ENCODE data around the gene LRP4.

The LRP4 gene

GRCh38 chr11:46876471-46876870 lies 41.9 kb downstream of the LRP4 start:
- H3K9me3 ChIP-seq (replicated peaks in 1 of 11): no peaks in the 10 kb centered on the region
- H4K20me1 ChIP-seq: no peaks in the 10 kb centered on the region
- TF ChIP-seq Cebpa-rat (IDR thresholded peaks at IDR 0.05): no peak
- no peak overlapping the region for H3K9ac ChIP-seq
- H3K4me1 ChIP-seq: peaks cover 0 to 8% (median 0%) of the 10 kb centered on the region in 10 experiments; a peak in 1 of 20 replicates
- no peak overlapping the region for H3K4me2 ChIP-seq
- H3K27ac ChIP-seq: no peak overlapping the region
- H3K36me3 ChIP-seq: no peaks in the 10 kb centered on the region
- no peak overlapping the region for H3K4me3 ChIP-seq
- no peaks in the 10 kb centered on the region for H3K27me3 ChIP-seq

DNA sequence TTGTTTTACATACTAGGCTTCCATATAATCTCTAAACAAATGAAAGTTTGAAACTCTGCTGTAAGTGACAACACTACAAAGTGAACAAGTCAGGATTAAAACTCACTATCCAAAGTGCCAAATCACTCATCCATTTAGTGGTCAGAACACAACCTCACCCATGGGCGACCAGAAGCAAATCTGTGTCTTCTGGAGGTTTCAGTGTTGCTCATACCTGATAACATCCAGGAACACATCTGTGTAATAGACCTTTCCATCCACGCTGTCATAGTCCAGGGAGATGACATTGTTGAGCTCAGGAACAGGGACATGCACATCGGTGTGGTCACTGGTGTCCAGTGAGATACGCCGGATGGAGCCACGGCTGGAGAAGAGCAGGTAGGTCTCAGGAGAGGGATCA lies 43.8 kb downstream of the LRP4 start:
- Histone ChIP-seq H3K9me3 (replicated peaks in 1 of 11) (no peaks in the 10 kb centered on the region), H4K20me1 (no peaks in the 10 kb centered on the region), H3K4me2 (no peak overlapping the region), H3K36me3 (no peaks in the 10 kb centered on the region), H3K9ac (no peak overlapping the region), H3K27ac (no peak overlapping the region), H3K27me3 (no peaks in the 10 kb centered on the region), H3K4me3 (no peak overlapping the region), H3K4me1 (peaks cover 0 to 8% (median 0%) of the 10 kb centered on the region in 10 experiments; a peak in 1 of 20 replicates)
- TF ChIP-seq Cebpa-rat (IDR thresholded peaks at IDR 0.05): no peak

DNA sequence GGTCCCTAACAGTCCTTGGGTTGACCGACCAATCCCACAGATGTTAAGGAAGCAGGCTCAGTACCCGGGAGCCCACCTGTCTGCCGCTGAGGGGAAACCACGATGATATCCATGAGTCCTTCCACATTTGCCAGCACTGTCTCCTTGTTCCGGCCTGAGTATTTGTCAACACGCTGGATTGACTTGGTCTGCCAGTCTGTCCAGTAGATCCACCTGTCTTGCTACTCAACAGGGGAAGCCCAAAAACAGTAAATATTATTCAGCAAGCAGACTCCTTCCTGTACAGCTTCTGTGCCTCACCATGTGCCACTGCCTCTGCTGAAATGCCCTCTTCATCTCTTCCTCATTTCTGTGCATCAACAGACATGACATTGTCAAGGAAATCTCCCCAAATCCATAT lies 49.4 kb downstream of the LRP4 start:
- no peaks in the 10 kb centered on the region for H3K9me3 ChIP-seq (replicated peaks in 1 of 11)
- H3K4me2 ChIP-seq: no peak overlapping the region
- no peak for TF ChIP-seq Cebpa-rat (IDR thresholded peaks at IDR 0.05)
- no peaks in the 10 kb centered on the region for H4K20me1 ChIP-seq
- H3K36me3 ChIP-seq: no peaks in the 10 kb centered on the region
- H3K9ac ChIP-seq: no peak overlapping the region
- no peaks in the 10 kb centered on the region for H3K4me1 ChIP-seq
- H3K4me3 ChIP-seq: no peak overlapping the region
- H3K27ac ChIP-seq: no peak overlapping the region
- no peaks in the 10 kb centered on the region for H3K27me3 ChIP-seq

DNA sequence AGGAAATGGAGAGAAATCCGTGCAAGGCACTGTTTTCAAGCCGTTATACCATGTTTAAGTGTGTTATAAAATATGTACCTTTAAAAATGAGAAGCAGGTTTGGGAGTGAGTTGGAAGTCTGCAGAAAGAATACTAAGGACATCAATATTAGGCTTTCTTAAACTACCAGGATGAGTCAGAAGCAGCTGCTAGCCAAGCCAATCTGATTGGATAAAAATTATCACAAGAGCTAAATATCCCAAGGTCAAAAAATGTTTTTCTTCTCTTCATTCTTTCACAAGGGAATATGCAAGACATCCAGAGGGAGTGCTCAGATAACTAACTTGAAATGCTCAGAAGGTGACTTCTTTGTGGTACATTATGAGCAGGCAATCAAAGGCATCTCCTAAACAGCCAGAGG lies 53.0 kb downstream of the LRP4 start:
- Histone ChIP-seq H3K27ac (no peak overlapping the region), H3K9ac (no peak overlapping the region), H3K4me3 (no peak overlapping the region), H3K27me3 (no peaks in the 10 kb centered on the region), H3K4me1 (peaks cover 0 to under 1% (median 0%) of the 10 kb centered on the region in 10 experiments; a peak in 1 of 20 replicates), H3K9me3 (replicated peaks in 1 of 11) (peaks cover 0 to 8% (median 6%) of the 10 kb centered on the region in 11 experiments; a peak in 8 of 22 replicates), H4K20me1 (no peaks in the 10 kb centered on the region), H3K36me3 (no peaks in the 10 kb centered on the region), H3K4me2 (no peak overlapping the region)
- TF ChIP-seq Cebpa-rat (IDR thresholded peaks at IDR 0.05): no peak

DNA sequence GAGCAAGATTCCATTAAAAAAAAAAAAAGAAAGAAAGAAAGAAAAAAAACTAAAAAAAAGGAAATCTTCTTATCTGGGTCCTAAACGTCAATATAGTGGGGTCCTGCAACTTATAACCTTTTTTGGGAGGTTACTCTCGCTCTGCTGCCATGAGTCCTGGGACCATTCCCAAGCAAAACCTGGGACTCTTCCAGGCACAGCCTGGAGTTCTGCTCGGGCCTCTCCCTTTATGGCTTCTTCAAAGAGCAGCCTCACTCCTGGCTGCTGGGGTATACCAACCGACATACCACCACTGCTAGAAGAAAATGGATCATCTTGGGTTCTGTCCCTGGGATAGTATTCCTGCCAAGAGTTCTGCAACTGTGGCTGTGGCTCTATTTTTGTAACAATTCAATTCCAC lies 58.1 kb downstream of the LRP4 start:
- Histone ChIP-seq H3K27me3 (no peaks in the 10 kb centered on the region), H3K9me3 (replicated peaks in 1 of 11) (peaks cover 0 to 8% (median 6%) of the 10 kb centered on the region in 11 experiments; a peak in 8 of 22 replicates), H4K20me1 (no peaks in the 10 kb centered on the region), H3K27ac (no peak overlapping the region), H3K4me3 (no peak overlapping the region), H3K4me1 (peaks cover 6 to 52% (median 25%) of the 10 kb centered on the region in 10 experiments), H3K9ac (no peak overlapping the region), H3K36me3 (no peaks in the 10 kb centered on the region), H3K4me2 (peak overlapping the region in 1 of 11 experiments; percentile 77; a peak in 1 of 22 replicates)
- no peak for TF ChIP-seq Cebpa-rat (IDR thresholded peaks at IDR 0.05)

GRCh38 chr11:46858920-46859546 lies 59.3 kb downstream of the LRP4 start:
- no peaks in the 10 kb centered on the region for H3K36me3 ChIP-seq
- no peak overlapping the region for H3K4me3 ChIP-seq
- peaks cover 18 to 63% (median 37%) of the 10 kb centered on the region in 10 experiments for H3K4me1 ChIP-seq
- peak overlapping the region in 5 of 11 experiments; percentile 11 to 81 (median 77); a peak in 9 of 22 replicates for H3K4me2 ChIP-seq
- no peak for TF ChIP-seq Cebpa-rat (IDR thresholded peaks at IDR 0.05)
- H3K9ac ChIP-seq: no peak overlapping the region
- H4K20me1 ChIP-seq: no peaks in the 10 kb centered on the region
- peaks cover 0 to 8% (median 6%) of the 10 kb centered on the region in 11 experiments; a peak in 8 of 22 replicates for H3K9me3 ChIP-seq (replicated peaks in 1 of 11)
- peak overlapping the region in 2 of 11 experiments; percentile 6 to 11; a peak in 1 of 22 replicates for H3K27ac ChIP-seq
- no peaks in the 10 kb centered on the region for H3K27me3 ChIP-seq

GRCh38 chr11:46857666-46858065 lies 60.7 kb downstream of the LRP4 start:
- Histone ChIP-seq H3K36me3 (no peaks in the 10 kb centered on the region), H3K4me1 (peaks cover 29 to 73% (median 48%) of the 10 kb centered on the region in 10 experiments), H3K9ac (peak overlapping the region in 2 of 11 experiments; percentile 13 to 42; a peak in 2 of 22 replicates), H3K27ac (peak overlapping the region in 5 of 11 experiments; percentile 42 to 73 (median 57); a peak in 10 of 22 replicates), H3K27me3 (no peaks in the 10 kb centered on the region), H3K9me3 (replicated peaks in 1 of 11) (peaks cover 0 to 6% (median under 1%) of the 10 kb centered on the region in 11 experiments; a peak in 6 of 22 replicates), H3K4me3 (no peak overlapping the region), H3K4me2 (peak overlapping the region in 9 of 11 experiments; percentile 2 to 81 (median 70); a peak in 15 of 22 replicates), H4K20me1 (no peaks in the 10 kb centered on the region)
- no peak for TF ChIP-seq Cebpa-rat (IDR thresholded peaks at IDR 0.05)

DNA sequence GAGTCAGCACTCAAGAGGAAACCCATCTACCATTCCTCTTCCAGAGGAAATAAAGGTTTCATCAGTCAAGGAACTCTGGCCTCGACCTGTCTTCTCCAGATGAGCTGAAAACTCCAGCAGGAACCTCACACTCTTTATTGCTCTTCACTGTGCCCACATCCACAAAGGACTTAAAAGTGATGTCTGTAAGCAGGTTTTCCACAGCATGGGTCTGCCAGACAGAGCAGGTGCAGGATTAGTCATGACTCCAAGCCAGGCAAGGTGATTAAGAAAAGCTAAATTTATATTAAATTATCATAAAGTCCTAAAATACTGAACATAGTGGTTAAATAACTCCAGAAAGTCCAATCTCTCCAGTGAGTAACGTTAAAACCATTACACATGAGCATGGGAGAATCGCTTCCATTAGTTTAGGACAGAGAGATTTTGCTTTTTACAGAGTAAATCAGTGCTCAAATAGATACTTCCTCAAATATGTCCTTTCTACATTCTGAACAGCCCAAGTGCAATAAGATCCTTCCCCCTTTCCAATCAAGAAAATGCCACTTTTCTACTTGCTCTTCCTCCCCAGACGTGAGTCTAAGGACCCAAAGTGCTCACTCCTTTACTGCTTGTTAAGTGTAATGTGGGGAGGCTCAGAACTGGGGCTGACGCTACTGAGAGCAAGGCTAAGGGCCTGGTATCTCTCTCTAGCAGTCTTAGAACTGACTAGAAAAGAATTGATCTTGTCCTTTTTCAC lies 61.6 kb downstream of the LRP4 start:
- H3K9ac ChIP-seq: peak overlapping the region in 2 of 11 experiments; percentile 13 to 42; a peak in 4 of 22 replicates
- peaks cover 29 to 73% (median 48%) of the 10 kb centered on the region in 10 experiments for H3K4me1 ChIP-seq
- no peaks in the 10 kb centered on the region for H3K36me3 ChIP-seq
- H3K4me2 ChIP-seq: peak overlapping the region in 9 of 11 experiments; percentile 2 to 81 (median 70); a peak in 15 of 22 replicates
- H3K27me3 ChIP-seq: no peaks in the 10 kb centered on the region
- H3K9me3 ChIP-seq (replicated peaks in 1 of 11): no peaks in the 10 kb centered on the region
- no peak overlapping the region for H3K4me3 ChIP-seq
- peak overlapping the region in 5 of 11 experiments; percentile 42 to 73 (median 57); a peak in 10 of 22 replicates for H3K27ac ChIP-seq
- no peak for TF ChIP-seq Cebpa-rat (IDR thresholded peaks at IDR 0.05)
- no peaks in the 10 kb centered on the region for H4K20me1 ChIP-seq

DNA sequence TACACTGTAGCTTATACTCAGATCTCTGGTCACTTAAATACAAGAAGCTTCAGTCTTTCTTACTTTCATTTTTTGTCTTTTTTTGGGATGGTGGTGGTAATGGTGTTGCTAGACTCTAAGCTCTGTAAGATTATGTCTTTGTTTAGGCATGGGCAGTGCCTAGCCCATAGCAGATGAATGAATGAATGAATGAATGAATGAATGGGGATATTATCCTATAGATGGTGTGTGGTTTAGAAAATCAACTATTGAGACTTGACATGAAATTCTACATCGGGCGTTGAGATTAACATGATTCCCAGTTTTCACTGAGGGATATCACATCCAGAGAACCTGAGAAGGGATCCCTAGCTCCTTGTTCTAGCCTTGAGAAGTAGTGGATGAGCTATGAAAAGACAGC lies 62.5 kb downstream of the LRP4 start:
- H3K4me3 ChIP-seq: no peak overlapping the region
- peak overlapping the region in 8 of 11 experiments; percentile 64 to 93 (median 76); a peak in 15 of 22 replicates for H3K4me2 ChIP-seq
- no peak overlapping the region for H3K9ac ChIP-seq
- peaks cover 29 to 73% (median 48%) of the 10 kb centered on the region in 10 experiments for H3K4me1 ChIP-seq
- H3K36me3 ChIP-seq: no peaks in the 10 kb centered on the region
- peak overlapping the region in 2 of 11 experiments; percentile 1 to 73; a peak in 1 of 22 replicates for H3K27ac ChIP-seq
- H3K27me3 ChIP-seq: no peaks in the 10 kb centered on the region
- no peaks in the 10 kb centered on the region for H4K20me1 ChIP-seq
- no peak for TF ChIP-seq Cebpa-rat (IDR thresholded peaks at IDR 0.05)
- peaks cover 0 to 8% (median 5%) of the 10 kb centered on the region in 11 experiments; a peak in 16 of 22 replicates for H3K9me3 ChIP-seq (replicated peaks in 1 of 11)
